ENCODE data around the gene LRRN3.

GRCh38 chr7:111162692-111163091 is 71.8 kb downstream of the LRRN3 start:
- no peak for TF ChIP-seq CTCF (conservative IDR thresholded peaks at IDR 0.05; ENCODE audit: low read depth, low read length)
- no peak for TF ChIP-seq EZH2 (IDR thresholded peaks at IDR 0.05; ENCODE audit: low read length, unreplicated experiment)
- TF ChIP-seq EZH2phosphoT487 (IDR thresholded peaks at IDR 0.05; ENCODE audit: borderline replicate concordance, low read length) = no peak

Measured in PC-3 (cell line).